Hepatic stellate cell (primary cell): Measurements from ENCODE around the gene NMT1.

Experiments used
- DNase-seq: peaks from one replicate; pipeline ENCODE4 v3.0.0; 2011; ENCODE audit warnings: low spot score

The NMT1 gene

DNA sequence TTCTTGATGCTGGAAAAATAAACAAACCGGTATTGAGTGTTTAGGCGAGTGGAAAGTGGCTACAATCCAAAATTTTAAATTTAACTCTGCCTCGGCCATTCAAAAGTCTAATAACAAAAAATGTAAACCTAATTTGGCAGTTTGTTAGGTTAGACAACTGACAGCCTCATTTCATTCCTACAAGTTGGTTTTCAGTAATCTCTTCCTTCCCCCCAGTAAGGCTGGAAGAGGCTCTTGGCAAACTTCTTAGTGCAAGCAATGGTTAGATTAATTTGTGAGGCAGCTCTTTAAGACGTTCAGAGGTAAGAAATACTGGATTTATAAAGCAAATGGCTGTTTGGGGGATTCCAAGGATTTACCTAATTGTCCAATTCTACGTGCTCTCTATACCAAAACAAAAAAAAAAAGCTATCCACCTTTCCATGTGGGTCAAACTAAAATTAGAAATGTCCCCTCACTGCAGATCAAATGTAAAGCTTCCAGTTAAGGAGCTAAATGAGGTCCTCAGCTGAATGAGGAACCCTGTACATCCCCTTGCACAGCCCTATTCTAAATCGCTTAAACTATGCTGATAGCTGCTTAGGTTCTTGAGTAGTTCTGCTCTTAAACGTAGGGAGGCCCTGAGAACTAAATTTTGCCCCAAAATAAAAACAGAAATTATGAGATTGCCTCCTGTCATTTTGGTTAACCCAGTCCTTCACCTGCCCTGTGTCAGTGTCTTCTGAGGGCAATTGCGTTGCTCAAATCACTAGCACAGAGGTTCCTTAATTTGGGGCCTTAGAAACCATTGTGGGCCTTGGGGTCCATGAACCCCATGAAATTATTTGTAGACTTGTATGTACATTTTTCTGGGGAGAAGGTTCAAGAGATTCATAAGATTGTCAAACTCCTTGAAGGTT is 90.0 kb downstream of the NMT1 start:
- no peak for DNase-seq

DNA sequence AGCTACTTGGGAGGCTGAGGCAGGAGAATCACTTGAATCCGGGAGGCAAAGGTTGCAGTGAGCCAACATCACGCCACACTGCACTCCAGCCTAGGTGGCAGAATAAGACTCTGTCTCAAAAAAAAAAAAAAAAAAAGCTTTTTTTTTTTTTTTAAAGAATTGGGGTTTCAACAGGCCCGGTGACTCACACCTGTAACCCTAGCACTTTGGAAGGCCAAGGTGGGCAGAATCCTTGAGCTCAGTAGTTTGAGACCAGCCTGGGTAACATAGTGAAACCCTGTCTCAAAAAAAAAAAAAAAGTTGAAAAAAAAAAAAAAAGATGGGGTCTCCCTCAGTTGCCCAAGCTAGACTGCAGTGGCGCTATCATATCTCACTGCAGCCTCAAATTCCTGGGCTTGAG is 93.9 kb downstream of the NMT1 start:
- no peak for DNase-seq

- DNase-seq = no peak
Observed at GRCh38 chr17:45155483-45155882, 94.4 kb downstream of the NMT1 start.

- no peak for DNase-seq
Observed at GRCh38 chr17:45156242-45156641, 95.1 kb downstream of the NMT1 start.
